ENCODE data around the gene SLC38A9. TPM values are rescaled to one million over a fixed set of nuclear protein-coding genes. Genes with fewer than 3 reads are reported as not detected.
"Not testable (repeated sequence)": the region's sequence is repeated elsewhere in the genome, so short reads cannot be mapped to it uniquely, and the experiment has no call there.

Gene SLC38A9, protein sequence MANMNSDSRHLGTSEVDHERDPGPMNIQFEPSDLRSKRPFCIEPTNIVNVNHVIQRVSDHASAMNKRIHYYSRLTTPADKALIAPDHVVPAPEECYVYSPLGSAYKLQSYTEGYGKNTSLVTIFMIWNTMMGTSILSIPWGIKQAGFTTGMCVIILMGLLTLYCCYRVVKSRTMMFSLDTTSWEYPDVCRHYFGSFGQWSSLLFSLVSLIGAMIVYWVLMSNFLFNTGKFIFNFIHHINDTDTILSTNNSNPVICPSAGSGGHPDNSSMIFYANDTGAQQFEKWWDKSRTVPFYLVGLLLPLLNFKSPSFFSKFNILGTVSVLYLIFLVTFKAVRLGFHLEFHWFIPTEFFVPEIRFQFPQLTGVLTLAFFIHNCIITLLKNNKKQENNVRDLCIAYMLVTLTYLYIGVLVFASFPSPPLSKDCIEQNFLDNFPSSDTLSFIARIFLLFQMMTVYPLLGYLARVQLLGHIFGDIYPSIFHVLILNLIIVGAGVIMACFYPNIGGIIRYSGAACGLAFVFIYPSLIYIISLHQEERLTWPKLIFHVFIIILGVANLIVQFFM
- 14.4 TPM for polyA plus RNA-seq (2013, experiment 1 of 2; ENCODE audit: insufficient read length)
- 14.5 TPM for polyA plus RNA-seq (2013, experiment 2 of 2; ENCODE audit: insufficient read length)

DNA sequence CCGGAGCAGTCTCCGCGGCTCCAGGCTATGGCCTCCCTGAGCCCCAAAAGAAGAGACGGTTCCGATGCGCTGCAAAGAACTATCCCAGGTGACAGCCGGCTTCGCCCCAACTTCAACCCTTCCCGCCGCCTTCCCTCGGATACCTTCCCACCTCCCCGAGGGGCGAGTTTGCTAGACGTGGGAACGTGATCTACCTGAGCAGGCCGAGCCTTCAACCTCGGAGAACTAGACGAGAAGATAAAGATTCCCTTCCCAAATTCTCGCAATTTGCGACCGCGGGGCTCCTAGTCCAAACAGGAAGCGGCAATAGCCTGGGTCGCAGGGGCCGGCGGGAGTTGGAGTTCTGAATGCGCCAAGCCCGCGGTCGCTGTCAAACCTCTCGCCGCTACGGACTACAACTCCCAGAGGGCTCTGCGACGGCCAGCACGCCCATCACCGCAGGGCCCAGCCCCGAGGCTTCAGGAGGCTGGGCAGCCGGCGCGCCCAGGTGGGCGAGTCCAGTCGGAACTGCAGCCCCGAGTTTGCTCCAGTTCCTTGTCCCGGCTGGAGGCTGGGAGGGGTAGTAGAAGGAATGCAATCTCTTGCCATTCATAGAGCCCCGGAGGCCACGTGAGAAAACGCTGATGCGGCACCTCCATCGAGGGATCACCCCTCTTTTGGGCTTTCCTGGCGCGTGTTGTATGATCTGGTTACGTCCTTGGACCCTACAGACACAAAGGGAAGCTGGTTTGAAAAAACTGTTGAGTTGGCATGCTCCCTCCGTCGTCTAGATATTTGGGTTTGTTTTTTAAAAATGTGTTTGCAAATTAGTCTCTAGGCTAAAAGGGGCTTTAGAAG lies at the start of gene SLC38A9:
TSS of gene SLC38A9 (minus strand) at position 302 of the 837 bp plus-strand sequence. CDS start 14,366 bp downstream, outside the sequence.
- peak; percentile 93 for DNase-seq

DNA sequence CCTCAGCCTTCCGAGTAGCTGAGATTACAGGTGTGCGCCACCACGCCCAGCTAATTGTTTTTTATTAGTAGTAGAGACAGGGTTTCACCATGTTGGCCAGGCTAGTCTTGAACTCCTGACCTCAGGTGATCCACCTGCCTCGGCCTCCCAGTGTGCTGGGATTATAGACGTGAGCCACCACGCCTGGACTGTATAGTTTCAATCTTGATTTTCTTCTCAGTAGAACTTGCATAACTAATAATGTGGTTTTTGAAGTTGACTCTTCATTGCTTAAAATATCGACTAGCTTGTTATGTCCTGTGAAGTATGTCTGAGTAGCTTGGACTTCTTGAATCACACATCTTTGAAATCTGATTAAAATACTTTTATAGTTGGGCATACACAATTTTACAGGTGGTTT lies 49.6 kb upstream of the SLC38A9 start:
- DNase-seq = not testable (repeated sequence)

DNA sequence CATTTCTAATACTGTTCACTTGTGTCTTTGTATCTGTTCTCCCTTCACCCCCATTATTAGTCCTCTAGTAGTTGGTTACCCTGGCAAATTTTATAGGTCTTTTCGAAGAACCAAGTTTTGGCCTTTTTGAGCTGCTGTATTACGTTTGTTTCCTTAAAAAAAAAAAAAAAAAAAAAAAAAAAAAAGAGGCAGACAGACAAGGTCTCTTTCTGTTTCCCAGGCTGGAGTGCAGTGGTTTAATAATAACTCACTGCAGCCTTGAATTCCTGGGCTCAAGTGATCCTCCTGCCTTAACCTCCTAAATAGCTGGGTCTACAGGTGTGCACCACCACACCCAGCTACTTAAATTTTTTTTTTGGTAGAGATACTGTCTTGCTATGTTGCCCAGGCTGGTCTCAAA lies 46.6 kb upstream of the SLC38A9 start:
- DNase-seq = no peak

DNA sequence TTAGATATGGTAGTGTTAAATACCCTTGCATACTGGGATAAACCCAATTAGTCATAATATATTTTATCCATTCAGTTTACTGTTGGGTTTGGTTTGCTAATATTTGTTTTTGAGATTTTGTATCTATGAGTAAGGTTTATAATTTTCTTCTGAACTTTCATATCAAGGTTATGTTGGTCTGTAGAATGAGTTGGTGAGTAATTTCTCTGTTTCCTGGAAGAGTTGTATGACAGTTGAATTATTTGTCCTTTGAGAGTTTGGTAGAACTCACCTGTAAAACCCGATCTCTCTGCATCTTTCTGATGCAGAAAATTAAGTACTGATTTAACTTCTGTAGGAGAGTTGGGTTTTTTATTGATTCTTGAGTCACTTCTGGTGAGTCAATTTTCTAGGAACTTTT lies 46.1 kb upstream of the SLC38A9 start:
- DNase-seq = no peak

DNA sequence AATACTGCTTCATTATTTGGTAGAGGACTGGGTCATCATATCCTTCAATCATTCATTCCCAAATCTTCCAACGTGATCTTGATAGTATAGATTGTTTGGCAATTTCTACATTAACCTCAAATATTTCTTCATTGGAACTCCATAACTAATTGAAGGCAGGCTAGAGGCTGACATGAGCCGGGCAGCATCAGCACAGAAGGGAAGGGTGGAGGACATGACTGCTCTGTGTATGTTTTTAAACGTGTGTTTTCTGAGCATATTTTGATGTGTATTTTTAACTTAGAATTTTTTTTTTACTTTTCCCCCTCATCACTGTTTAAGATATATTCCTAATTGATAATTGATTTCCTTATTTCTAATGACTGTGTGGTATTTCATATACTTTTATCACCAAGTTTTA lies 38.4 kb upstream of the SLC38A9 start:
- DNase-seq = no peak

DNA sequence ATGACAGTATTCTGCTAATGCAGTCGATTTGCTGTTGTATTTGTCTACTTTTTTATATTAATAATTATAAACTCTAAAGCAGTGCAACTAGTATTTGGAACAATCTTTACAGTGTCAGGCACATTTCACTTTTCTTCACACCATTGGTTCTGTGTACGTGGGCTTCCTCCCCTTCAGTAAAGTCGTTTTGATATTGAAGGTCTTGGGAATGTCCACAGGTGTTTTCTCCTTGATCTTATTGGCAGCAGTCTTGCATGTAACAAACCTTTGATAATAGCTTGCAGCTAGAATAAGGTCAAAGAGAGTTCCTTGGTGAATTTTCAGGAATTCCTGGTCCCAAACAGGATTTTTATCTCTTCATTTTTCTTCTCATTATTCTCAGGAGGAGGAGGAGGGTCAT lies 37.9 kb upstream of the SLC38A9 start:
- DNase-seq = no peak

DNA sequence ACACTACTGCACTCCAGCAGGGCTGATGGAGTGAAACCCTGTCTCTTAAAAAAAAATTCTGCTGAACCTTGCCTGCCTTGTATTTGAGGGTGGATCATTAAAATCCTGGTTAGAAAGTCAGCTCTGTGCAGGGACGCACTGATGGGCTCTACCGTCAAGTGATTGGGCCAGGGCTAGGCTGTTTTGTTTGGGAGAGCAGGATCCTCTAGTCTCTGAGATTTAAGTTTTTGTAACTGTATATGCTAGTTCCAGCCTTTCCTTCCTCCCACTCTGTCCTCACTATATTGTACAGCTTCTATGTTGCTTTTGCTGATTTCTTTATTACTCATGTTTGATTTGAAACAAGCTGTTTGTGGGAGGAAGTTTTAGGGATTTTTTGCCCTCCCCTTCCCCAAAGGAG lies 37.3 kb upstream of the SLC38A9 start:
- no peak for DNase-seq

DNA sequence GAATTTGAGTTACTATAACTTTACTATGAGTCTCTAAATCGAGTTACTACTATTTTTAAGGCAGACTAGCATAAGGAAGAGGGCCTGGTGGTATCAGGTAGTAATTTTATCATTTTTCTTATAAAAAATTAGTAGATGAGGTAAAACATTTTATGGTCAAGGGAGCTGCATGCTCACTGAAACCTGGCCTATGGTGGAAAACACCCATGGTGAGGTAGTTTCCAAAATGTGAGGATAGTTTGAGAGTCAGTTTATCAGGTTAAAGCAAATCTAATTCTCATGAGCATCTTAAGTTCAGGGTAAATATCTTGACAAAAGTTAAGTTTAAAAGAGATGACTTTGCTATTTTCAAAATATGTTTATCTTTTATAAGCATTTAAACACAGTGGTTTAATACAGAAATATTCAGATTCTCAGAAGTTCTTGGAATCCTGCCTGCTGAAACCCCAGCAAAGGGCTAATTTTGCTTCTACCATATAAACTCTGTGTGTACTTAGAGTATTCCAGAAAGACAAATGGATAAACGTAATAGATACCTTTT lies 35.7 kb upstream of the SLC38A9 start:
- no peak for DNase-seq

DNA sequence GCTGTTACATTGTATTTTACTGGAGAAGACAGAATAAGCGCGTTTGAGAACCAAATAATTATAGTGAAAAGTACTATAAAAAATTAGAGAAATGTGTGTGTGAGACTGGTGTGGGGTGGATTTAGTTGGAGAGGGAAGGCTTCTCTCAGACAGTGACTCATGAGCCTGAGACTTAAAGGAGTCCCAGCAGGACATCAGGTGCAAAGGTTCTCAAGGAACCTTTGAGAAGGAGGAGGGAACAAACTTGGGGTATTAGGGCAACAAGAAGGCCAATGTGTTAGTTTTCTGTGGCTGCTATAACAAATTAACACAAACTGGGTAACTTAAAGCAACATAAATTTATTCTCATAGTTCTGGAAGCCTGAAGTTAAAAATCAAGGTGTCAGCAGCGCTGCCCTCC lies 30.7 kb upstream of the SLC38A9 start:
- DNase-seq = no peak

DNA sequence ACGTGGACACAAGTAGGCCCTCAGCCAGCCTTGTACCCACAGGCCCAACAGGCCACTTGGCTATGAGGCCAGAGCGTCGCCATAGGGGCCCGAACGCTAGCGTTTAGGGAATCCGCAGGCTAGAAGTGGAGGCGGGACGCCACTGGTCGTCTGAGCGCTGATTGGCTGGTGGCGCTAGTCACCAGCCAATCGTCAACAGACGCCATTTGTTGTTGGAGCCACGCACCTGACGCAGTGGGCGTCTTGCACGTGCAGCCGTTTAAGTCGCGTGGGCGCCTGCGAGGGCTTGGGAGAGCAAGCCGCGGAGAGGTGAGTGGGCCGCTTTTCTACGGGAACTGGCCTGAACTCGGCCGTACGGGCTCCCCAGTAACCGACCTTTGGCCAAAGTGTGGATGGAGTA lies 25.7 kb upstream of the SLC38A9 start, which contains the start of gene DDX4:
TSS of gene DDX4 (plus strand) at position 269 of the 400 bp plus-strand sequence. CDS start 903 bp downstream, outside the sequence.
- DNase-seq = no peak

DNA sequence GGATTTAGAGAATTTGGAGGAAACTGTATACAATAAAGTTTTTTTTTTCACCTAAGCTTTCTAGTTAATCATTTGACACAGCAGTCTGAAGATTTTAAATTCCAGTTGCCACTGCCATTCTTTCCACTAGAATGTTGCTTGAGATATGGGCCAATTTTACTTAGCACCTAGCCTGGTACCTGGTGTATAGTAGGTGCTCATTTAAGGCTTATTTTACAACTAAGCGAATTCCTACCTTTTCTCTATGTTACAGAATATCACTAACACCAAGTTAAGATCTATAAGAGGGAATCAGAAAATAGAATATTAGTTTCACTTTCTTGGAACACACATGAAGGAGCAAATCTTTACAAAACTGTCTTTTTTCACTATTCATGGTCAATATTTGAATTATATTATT lies 22.5 kb upstream of the SLC38A9 start:
- DNase-seq = no peak

DNA sequence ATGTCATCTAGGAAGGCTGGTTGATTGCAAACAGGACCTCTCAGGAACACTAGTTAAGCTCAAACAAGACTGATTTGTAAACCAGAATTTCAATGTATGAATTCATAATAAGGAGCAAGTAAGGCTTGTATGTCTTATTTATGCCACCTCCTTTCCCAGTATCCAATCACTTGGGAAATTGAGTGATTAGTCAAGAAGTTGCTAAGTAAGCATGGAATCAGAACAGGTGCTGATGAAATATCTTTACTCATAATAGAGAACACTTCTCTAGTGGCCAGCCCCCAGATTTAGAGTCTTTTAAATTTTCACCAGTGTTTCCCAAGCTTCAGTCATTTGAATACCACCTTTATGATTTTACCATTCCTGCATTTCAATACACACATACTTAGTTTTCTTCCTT lies 20.5 kb upstream of the SLC38A9 start:
- no peak for DNase-seq

DNA sequence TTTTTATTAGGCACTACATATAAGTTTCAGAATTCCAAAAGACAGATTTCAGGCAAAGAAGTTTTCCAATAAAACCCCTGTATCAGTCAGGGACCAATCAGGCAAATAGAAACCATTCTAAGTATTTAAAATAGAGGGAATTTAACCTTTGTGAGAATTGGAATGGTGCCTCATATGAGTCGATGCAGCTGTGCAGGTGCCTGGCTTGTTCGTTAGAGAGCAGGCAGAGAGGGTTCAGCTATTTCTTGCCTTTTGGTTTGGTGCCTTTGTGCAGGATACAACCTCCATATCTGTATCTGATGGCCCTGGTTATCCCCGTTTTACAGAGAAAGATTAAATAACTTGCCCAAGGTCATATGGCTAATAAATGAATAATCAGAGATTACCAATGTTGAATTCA lies 19.7 kb upstream of the SLC38A9 start:
- no peak for DNase-seq

DNA sequence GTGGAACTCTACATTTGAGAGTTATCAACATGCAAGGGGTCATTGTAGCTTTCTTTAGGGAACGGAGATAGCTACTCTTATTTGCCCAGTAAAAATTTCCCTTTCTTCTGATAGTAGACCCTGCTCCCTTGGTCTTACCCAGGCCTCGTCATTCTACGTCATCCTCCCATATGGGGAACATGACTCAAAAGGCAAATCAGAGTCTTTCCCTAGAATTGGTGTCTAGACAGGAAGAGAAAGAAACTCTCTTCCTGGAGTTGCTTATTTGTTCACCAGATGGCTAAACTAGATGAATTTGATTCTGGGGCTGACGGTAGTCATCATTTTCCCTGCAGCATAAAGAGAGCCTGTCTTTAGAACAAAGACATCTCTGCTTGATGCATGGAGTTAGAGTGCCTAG lies 12.2 kb upstream of the SLC38A9 start:
- DNase-seq = no peak

DNA sequence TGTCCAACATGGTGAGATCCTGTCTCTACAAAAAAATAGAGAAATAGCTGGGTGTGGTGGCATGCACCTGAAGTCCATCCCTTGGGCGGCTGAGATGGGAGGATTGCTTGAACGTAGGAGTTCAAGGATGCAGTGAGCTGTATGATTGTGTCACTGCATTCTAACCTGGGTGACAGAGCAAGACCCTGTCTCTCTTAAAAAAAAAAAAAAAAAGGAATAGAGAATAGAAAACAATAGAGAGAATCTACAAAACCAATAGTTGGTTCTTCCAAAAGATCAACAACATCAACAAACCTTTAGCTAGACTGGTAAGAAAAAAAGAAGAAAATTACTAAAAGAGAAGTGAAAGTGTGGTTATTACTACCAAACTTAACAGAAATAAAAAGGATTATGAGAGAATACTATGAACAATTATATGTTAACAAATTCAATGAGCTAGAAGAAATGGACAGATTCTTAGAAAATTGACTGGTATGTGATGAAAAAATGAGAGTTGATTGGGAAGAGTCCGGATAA lies 8.1 kb upstream of the SLC38A9 start:
- DNase-seq = no peak

DNA sequence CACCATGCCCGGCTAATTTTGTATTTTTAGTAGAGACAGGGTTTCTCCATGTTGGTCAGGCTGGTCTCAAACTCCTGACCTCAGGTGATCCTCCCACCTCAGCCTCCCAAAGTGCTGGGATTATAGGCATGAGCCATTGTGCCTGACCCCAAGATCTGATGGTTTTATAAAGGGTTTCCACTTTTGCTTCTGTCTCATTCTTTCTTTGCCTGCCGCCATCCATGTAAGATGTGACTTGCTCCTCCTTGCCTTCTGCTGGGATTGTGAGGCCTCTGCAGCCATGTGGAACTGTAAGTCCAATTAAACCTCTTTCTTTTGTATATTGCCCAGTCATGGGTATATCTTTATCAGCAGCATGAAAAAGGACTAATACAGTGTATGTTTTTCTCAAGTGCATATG lies 6.9 kb upstream of the SLC38A9 start:
- not testable (repeated sequence) for DNase-seq

DNA sequence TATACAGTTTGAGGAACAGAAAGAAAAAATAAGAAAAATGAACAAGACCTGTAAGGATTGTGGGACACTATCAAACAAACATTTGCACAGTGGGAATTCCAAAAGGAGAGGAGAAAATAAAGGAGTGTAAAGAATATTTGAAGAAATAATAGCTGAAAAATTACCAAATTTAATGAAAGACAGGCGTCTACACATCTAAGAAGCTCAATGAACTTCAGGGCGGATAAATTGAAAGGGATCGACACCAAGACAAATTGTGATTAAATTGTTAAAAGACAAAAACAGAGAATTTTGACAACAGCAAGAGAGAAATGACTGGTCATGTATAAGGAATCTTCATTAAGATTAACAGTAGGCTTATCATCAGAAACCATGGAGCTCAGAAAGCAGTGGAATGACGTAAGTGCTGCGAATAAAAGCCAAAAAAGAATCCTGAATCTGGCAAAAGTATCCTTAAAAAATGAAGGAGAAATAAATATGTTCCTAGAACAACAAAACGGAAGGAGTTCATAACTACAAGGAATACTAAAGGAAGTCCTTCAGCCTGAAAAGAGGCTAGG lies 3.5 kb upstream of the SLC38A9 start:
- no peak for DNase-seq

DNA sequence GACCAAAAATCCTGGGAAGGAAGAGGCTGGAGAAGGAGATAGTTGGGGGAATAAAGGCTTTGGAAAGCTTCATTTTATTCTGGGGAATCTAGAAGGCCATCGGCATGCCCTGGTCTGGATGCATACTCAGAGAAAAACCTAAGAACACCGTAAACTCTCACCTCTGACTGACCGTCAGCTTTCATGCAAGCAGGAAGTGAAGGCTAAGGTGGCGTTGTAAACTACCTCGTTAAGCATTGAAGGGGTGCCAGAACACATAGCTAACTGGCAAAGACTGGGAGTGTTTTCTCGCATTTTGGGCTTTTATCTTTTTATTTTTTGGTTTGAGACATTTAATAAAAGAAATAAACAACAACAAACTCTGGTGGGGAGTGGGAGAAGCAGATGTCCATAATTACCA lies 2.6 kb upstream of the SLC38A9 start:
- no peak for DNase-seq

DNA sequence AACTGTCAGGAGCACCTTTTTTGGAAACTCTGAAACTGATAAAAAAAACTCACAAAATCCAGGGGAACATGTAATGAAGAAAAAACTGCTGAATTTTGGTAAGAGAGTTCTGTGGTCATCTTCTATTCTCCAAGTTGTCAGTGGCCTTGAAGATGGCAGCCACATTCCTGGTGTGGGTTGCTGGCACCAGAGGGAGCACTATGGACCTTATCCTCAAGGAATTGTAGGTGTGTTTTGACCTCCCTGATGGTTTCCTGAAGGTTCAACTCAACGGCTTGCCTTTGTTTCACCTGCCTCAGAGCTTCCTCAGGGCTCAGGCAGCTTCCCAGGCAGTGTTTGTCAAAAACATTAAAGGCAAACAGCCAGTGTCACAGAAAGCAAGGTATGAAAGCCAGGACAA lies 2.2 kb upstream of the SLC38A9 start:
- no peak for DNase-seq

DNA sequence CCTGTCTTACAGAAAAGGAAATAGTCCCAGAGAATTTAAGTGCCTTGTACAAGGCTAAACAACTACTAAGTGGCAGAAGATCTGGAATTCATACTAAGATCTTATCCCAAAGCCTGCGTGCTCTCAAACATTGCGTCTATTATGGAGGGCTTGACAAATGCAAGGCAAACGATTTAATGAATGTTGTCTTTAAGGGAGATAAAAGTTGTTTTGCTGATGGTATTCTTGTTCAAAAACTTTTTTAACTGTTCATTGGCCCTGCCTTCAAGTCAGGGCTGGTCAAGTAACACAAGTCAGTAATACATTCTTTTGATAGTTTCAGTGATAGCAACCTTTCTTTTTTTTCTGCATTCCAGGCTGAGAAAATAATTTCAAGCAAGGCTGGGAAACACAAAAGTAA lies 1.7 kb upstream of the SLC38A9 start:
- DNase-seq = peak; percentile 50

DNA sequence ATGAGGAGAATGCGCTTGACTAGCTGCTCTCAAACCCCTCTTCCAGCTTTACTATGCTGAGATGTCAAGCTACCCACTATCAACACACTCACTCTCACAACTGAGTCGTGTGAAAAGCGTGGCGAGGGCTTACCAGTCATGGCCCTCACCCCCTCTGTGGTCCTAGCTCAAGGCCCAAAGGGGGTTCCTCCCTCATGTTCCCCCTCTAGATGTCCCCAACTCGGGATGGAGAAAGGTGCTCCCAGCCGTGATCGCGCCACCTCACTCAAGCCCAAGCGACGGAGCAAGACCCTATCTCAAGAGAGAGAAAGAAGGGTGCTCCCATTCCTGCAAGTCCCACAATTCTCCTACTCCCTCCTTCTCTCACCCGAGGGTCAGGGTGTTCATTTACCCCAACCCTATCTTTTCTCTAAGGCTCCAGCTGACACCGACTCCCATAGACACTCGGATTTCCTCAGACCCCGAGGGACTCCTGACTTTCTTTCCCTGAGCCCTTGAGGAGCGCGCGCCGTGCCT lies 559 bp downstream of the SLC38A9 start:
- no peak for DNase-seq

DNA sequence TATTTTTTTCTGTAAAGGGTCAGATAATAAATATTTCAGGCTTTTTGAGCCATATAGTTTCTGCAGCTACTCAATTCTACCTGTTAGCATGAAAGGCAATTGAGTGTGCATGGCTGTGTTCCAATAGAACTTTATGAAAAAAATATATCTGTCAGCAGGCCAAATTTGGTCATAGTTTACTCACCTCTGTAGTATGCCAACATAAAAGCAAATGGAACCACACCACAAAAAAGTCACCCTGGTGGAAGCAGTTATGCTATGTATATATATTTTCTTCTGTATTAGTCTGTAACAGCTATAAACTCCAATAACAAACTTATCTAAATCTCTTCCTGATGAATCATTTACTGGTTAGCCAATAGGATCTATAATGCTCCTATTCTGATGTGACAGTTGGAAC lies 3.4 kb downstream of the SLC38A9 start:
- DNase-seq = no peak

Data from fibroblast of skin of scalp (primary cell).